HepG2 (cell line): ENCODE data around the gene TAMALIN. TPM values are rescaled to one million over a fixed set of nuclear protein-coding genes. Genes with fewer than 3 reads are reported as not detected.

Experiments used
- ATAC-seq: fragments of 200-7000 bp; cut with Tn5 transposase; 3 replicates; pipeline ENCODE4 v1.9.1; 2020; ENCODE audit warnings: mild to moderate bottlenecking, moderate library complexity
- BruUV-seq: library from RNA; stranded (reverse); fragments of 400-500 nt; replicated peaks from 2 replicates; lab custom pipeline; 2021; lab: Mats Ljungman, UMichigan
- CTCF ChIA-PET: fragments of 300-600 bp; formaldehyde crosslinking; extraction: SDS; loops from one replicate; lab custom pipeline; 2021; ENCODE audit warnings: low total read pairs, inconsistent platforms, low intra/inter-chr PET ratio; lab: Yijun Ruan, JAX
- POLR2A ChIA-PET: fragments of 350-600 bp; sonication (Branson Sonifier 250); formaldehyde crosslinking; loops from one replicate; lab custom pipeline; 2020; ENCODE audit warnings: antibody characterized with exemption, inconsistent platforms; lab: Yijun Ruan, JAX
- DNase-seq: peaks from one replicate; pipeline ENCODE4 v3.0.0-alpha.2; 2015; ENCODE audit warnings: low spot score
- FAIRE-seq: peaks from 3 replicates; lab custom pipeline; 2011; peaks lifted over from hg19 to GRCh38; lab: Jason Lieb, UNC
- H2AFZ ChIP-seq: one replicate; pipeline ENCODE4 v1.6.1; 2011; ENCODE audit warnings: low read length, inconsistent platforms
- H3K27ac ChIP-seq: fragments of 300-600 bp; 3 replicates; pipeline ENCODE4 v1.8.0; 2011; ENCODE audit warnings: mixed run types, mild to moderate bottlenecking, mixed read lengths, low read length, inconsistent platforms; ENCODE audit not compliant: insufficient read depth; ENCODE audit errors: extremely low read length
- H3K27me3 ChIP-seq, 2 experiments: fragments of 200-600 bp in 1 of 2; 2 replicates in 1 of 2; 3 replicates in 1 of 2; pipeline versions ENCODE4 v1.6.0 to v1.8.0; 2011; ENCODE audit warnings: low read length in 2 of 2, mild to moderate bottlenecking in 2 of 2, moderate library complexity in 2 of 2, inconsistent platforms in 1 of 2; ENCODE audit not compliant: insufficient read depth in 2 of 2, control insufficient read depth in 1 of 2
- H3K36me3 ChIP-seq, 2 experiments: fragments of 200-600 bp in 1 of 2; replicated peaks in 1 of 2; 2 replicates in 1 of 2; 3 replicates in 1 of 2; pipeline versions ENCODE4 v1.5.1 to v1.8.0; 2011; ENCODE audit warnings: low read length in 2 of 2, inconsistent platforms in 1 of 2; ENCODE audit not compliant: insufficient read depth in 2 of 2, control insufficient read depth in 1 of 2
- H3K4me1 ChIP-seq: 2 replicates; pipeline ENCODE4 v1.5.1; 2012; ENCODE audit warnings: low read length, inconsistent platforms; ENCODE audit not compliant: insufficient read depth
- H3K4me2 ChIP-seq: 2 replicates; pipeline ENCODE4 v1.6.0; 2011; ENCODE audit warnings: low read depth, low read length, inconsistent platforms
- H3K4me3 ChIP-seq, 3 experiments: fragments of 200-600 bp in 1 of 3; sonication (generic), shearing (Covaris generic) in 1 of 3; replicated peaks in 1 of 3; 2 replicates each; pipeline ENCODE4 v1.5.1; 2011 to 2016; ENCODE audit warnings: low read length in 3 of 3, inconsistent platforms in 2 of 3, low read depth in 2 of 3, mild to moderate bottlenecking in 2 of 3, control low read depth in 1 of 3, mixed read lengths in 1 of 3; ENCODE audit not compliant: insufficient read depth in 1 of 3
- H3K79me2 ChIP-seq: one replicate; pipeline ENCODE4 v1.6.1; 2011; ENCODE audit warnings: low read length, inconsistent platforms; ENCODE audit not compliant: insufficient read depth
- H3K9ac ChIP-seq: 2 replicates; pipeline ENCODE4 v1.6.0; 2011; ENCODE audit warnings: mild to moderate bottlenecking, low read depth, low read length, inconsistent platforms; ENCODE audit not compliant: insufficient read depth
- H3K9me3 ChIP-seq: 2 replicates; pipeline ENCODE4 v1.5.1; 2012; ENCODE audit warnings: mild to moderate bottlenecking, low read length
- H4K20me1 ChIP-seq: 2 replicates; pipeline ENCODE4 v1.6.0; 2011; ENCODE audit warnings: inconsistent platforms, mild to moderate bottlenecking, low read length, moderate library complexity; ENCODE audit not compliant: insufficient read depth
- KDM5B ChIP-seq: sonication (generic); formaldehyde crosslinking; IDR thresholded peaks from 2 replicates; pipeline ENCODE4 v1.4.0; 2020; ENCODE audit warnings: missing genetic modification reagents, mild to moderate bottlenecking, borderline replicate concordance
- PRPF4 ChIP-seq: fragments of 200-400 bp; formaldehyde crosslinking; IDR thresholded peaks from 2 replicates; pipeline ENCODE4 v1.6.1; 2016; ENCODE audit warnings: low read length, low read depth; ENCODE audit not compliant: poor library complexity, severe bottlenecking
- ZNF703 ChIP-seq: sonication (generic); formaldehyde crosslinking; IDR thresholded peaks from 2 replicates; pipeline ENCODE4 v1.5.1; 2020; ENCODE audit warnings: missing genetic modification reagents, mild to moderate bottlenecking, moderate library complexity, borderline replicate concordance
- WGBS: methylation state at CpG from one replicate; pipeline ENCODE4 v1.1.6; 2017; ENCODE audit warnings: low lambda C conversion rate; 5-methylcytosine and 5-hydroxymethylcytosine counted together
- in situ Hi-C: cut with HindIII; loops from 2 replicates; pipeline ENCODE4 v1.10.0; 2017; ENCODE audit warnings: low pct_unique_long_range_greater_than_20kb; ENCODE audit not compliant: extremely low pct_ligation_motif_present
- intact Hi-C: fragments of 100-400 bp; cut with micrococcal nuclease; formaldehyde crosslinking; loops from one replicate; pipeline ENCODE4 v1.10.0; 2022; ENCODE audit not compliant: unreplicated experiment
- polyA plus RNA-seq, 8 experiments: library from polyadenylated mRNA; depleted of rRNA in 3 of 8; stranded (reverse) in 7 of 8; unstranded in 1 of 8; fragments of >200 nt; fragmentation: Illumina TruSeq in 4 of 8; extraction: Trizol in 4 of 8; gene quantifications; 2 replicates each; pipeline versions ENCODE4 v1.2.1 to v1.2.3, GENCODE V29; 2011 to 2016; ENCODE audit warnings: low read depth in 4 of 8, missing spikeins in 1 of 8, mixed read lengths in 1 of 8; ENCODE audit not compliant: insufficient read depth in 1 of 8
- total RNA-seq, 5 experiments: library from RNA; depleted of rRNA; stranded (reverse); fragments of >200 nt; fragmentation: Illumina TruSeq; extraction: Trizol; gene quantifications; 2 replicates each; pipeline ENCODE4 v1.2.3, GENCODE V29; 2016; ENCODE audit warnings: low read depth in 1 of 5

Gene TAMALIN
- total and polyA plus RNA-seq, 2 of the 13 experiments (the other 11 are each of a cell fraction or from before 2014, with no cell fraction given): 2.9 to 10.9 TPM

- Histone ChIP-seq H3K27me3 (peaks cover 0 to 4% of the 10 kb centered on the region in 2 experiments; a peak in 2 of 5 replicates), H3K9ac (no peak overlapping the region), H3K4me2 (peak overlapping the region; percentile 93; the same call in 1 of the 2 replicates), H4K20me1 (no peaks in the 10 kb centered on the region), H3K27ac (no peak overlapping the region), H3K4me1 (peaks cover 31% of the 10 kb centered on the region), H3K79me2 (no peaks in the 10 kb centered on the region), H3K4me3 (no peak overlapping the region), H2AFZ (no peak overlapping the region), H3K36me3 (no peaks in the 10 kb centered on the region), H3K9me3 (no peaks in the 10 kb centered on the region)
- WGBS: 6% methylated on average over 2 of the region's 5 CpGs
- ChIA-PET POLR2A (interaction anchor here (1.4 to 2.5 kb wide), 6 partner anchors 16 to 57 kb away, joined by 4 to 19 read pairs (median 14); partner anchors contain the start of genes ATG101 and NR4A1), CTCF (interaction anchor here (0.9 to 8.0 kb wide), 8 partner anchors 11 to 94 kb away, joined by 3 to 99 read pairs (median 23); partner anchors contain the start of gene ATG101)
- intact Hi-C loops (no loop called here), in situ Hi-C loops (loop anchor here (5.0 kb wide), 2 partner anchors 56 to 96 kb away; no protein-coding TSS in a partner anchor)
- TF ChIP-seq PRPF4 (no peak), KDM5B (CRISPR knock-in tag) (0 out of 2 replicates have a peak, but pooled peaks have one; percentile 6)
- FAIRE-seq: no peak
- DNase-seq: no peak
- no peak for ATAC-seq
- no TSS peak for BruUV-seq
Measured at GRCh38 chr12:52026263-52026662, 19.5 kb downstream of the TAMALIN start.

GRCh38 chr12:52027085-52027843 lies 20.5 kb downstream of the TAMALIN start:
- ATAC-seq (no peak), DNase-seq (no peak), FAIRE-seq (no peak)
- Histone ChIP-seq H3K9me3 (no peaks in the 10 kb centered on the region), H3K27me3 (peaks cover 0 to 4% of the 10 kb centered on the region in 2 experiments; a peak in 2 of 5 replicates), H3K79me2 (no peaks in the 10 kb centered on the region), H2AFZ (no peak overlapping the region), H3K9ac (no peak overlapping the region), H3K4me2 (no peak overlapping the region), H3K27ac (no peak overlapping the region), H3K4me1 (peaks cover 37% of the 10 kb centered on the region), H4K20me1 (no peaks in the 10 kb centered on the region), H3K4me3 (no peak overlapping the region), H3K36me3 (no peaks in the 10 kb centered on the region)
- intact Hi-C loops: no loop called here
- CTCF ChIA-PET: interaction anchor here (1.5 to 4.4 kb wide), 4 partner anchors 41 to 93 kb away, joined by 5 to 79 read pairs (median 46); partner anchors contain the start of gene ATG101
- in situ Hi-C loops: loop anchor here (5.0 kb wide), 2 partner anchors 55 to 95 kb away; no protein-coding TSS in a partner anchor
- WGBS: no CpG with 5 or more reads among the region's 12 CpGs
- TF ChIP-seq ZNF703 (CRISPR knock-in tag): no peak
- no TSS peak for BruUV-seq
- POLR2A ChIA-PET: no interaction called here
